Measurements from ENCODE around the gene NUDT16L1.

Gene NUDT16L1

GRCh38 chr16:4676831-4677230, 16.5 kb upstream of the NUDT16L1 start:
- no peak for TF ChIP-seq CTCF (IDR thresholded peaks at IDR 0.05)

GRCh38 chr16:4677390-4677789, 16.0 kb upstream of the NUDT16L1 start:
- no peak for TF ChIP-seq CTCF (IDR thresholded peaks at IDR 0.05)

- no peak for TF ChIP-seq CTCF (IDR thresholded peaks at IDR 0.05)
These were observed 15.4 kb upstream of the NUDT16L1 start for GRCh38 chr16:4677994-4678393.

GRCh38 chr16:4678596-4678995, 14.8 kb upstream of the NUDT16L1 start:
- TF ChIP-seq CTCF (IDR thresholded peaks at IDR 0.05) = no peak

GRCh38 chr16:4679156-4679849, 14.1 kb upstream of the NUDT16L1 start:
- no peak for TF ChIP-seq CTCF (IDR thresholded peaks at IDR 0.05)

GRCh38 chr16:4679850-4680636, 13.3 kb upstream of the NUDT16L1 start:
- TF ChIP-seq CTCF (IDR thresholded peaks at IDR 0.05) = no peak

- TF ChIP-seq CTCF (IDR thresholded peaks at IDR 0.05) = no peak
These were observed 12.5 kb upstream of the NUDT16L1 start for GRCh38 chr16:4680673-4681470.

Data from LNCAP (cell line).